HepG2 (cell line): Measurements from ENCODE around the gene AP2S1. TPM values are rescaled to one million over a fixed set of nuclear protein-coding genes. Genes with fewer than 3 reads are reported as not detected.
A peak's percentile ranks its signal among the peaks of the same experiment; 100 is the strongest.

Experiments used
- ATAC-seq: fragments of 200-7000 bp; cut with Tn5 transposase; 3 replicates; pipeline ENCODE4 v1.9.1; 2020; ENCODE audit warnings: mild to moderate bottlenecking, moderate library complexity
- BruUV-seq: library from RNA; stranded (reverse); fragments of 400-500 nt; replicated peaks from 2 replicates; lab custom pipeline; 2021; lab: Mats Ljungman, UMichigan
- CTCF ChIA-PET: fragments of 300-600 bp; formaldehyde crosslinking; extraction: SDS; loops from one replicate; lab custom pipeline; 2021; ENCODE audit warnings: low total read pairs, inconsistent platforms, low intra/inter-chr PET ratio; lab: Yijun Ruan, JAX
- POLR2A ChIA-PET: fragments of 350-600 bp; sonication (Branson Sonifier 250); formaldehyde crosslinking; loops from one replicate; lab custom pipeline; 2020; ENCODE audit warnings: antibody characterized with exemption, inconsistent platforms; lab: Yijun Ruan, JAX
- DNase-seq: peaks from one replicate; pipeline ENCODE4 v3.0.0-alpha.2; 2015; ENCODE audit warnings: low spot score
- FAIRE-seq: peaks from 3 replicates; lab custom pipeline; 2011; peaks lifted over from hg19 to GRCh38; lab: Jason Lieb, UNC
- H2AFZ ChIP-seq: one replicate; pipeline ENCODE4 v1.6.1; 2011; ENCODE audit warnings: low read length, inconsistent platforms
- H3K27ac ChIP-seq: fragments of 300-600 bp; 3 replicates; pipeline ENCODE4 v1.8.0; 2011; ENCODE audit warnings: mixed run types, mild to moderate bottlenecking, mixed read lengths, low read length, inconsistent platforms; ENCODE audit not compliant: insufficient read depth; ENCODE audit errors: extremely low read length
- H3K27me3 ChIP-seq, 2 experiments: fragments of 200-600 bp in 1 of 2; 2 replicates in 1 of 2; 3 replicates in 1 of 2; pipeline versions ENCODE4 v1.6.0 to v1.8.0; 2011; ENCODE audit warnings: low read length in 2 of 2, mild to moderate bottlenecking in 2 of 2, moderate library complexity in 2 of 2, inconsistent platforms in 1 of 2; ENCODE audit not compliant: insufficient read depth in 2 of 2, control insufficient read depth in 1 of 2
- H3K36me3 ChIP-seq, 2 experiments: fragments of 200-600 bp in 1 of 2; replicated peaks in 1 of 2; 2 replicates in 1 of 2; 3 replicates in 1 of 2; pipeline versions ENCODE4 v1.5.1 to v1.8.0; 2011; ENCODE audit warnings: low read length in 2 of 2, inconsistent platforms in 1 of 2; ENCODE audit not compliant: insufficient read depth in 2 of 2, control insufficient read depth in 1 of 2
- H3K4me1 ChIP-seq: 2 replicates; pipeline ENCODE4 v1.5.1; 2012; ENCODE audit warnings: low read length, inconsistent platforms; ENCODE audit not compliant: insufficient read depth
- H3K4me2 ChIP-seq: 2 replicates; pipeline ENCODE4 v1.6.0; 2011; ENCODE audit warnings: low read depth, low read length, inconsistent platforms
- H3K4me3 ChIP-seq, 3 experiments: fragments of 200-600 bp in 1 of 3; sonication (generic), shearing (Covaris generic) in 1 of 3; replicated peaks in 1 of 3; 2 replicates each; pipeline ENCODE4 v1.5.1; 2011 to 2016; ENCODE audit warnings: low read length in 3 of 3, inconsistent platforms in 2 of 3, low read depth in 2 of 3, mild to moderate bottlenecking in 2 of 3, control low read depth in 1 of 3, mixed read lengths in 1 of 3; ENCODE audit not compliant: insufficient read depth in 1 of 3
- H3K79me2 ChIP-seq: one replicate; pipeline ENCODE4 v1.6.1; 2011; ENCODE audit warnings: low read length, inconsistent platforms; ENCODE audit not compliant: insufficient read depth
- H3K9ac ChIP-seq: 2 replicates; pipeline ENCODE4 v1.6.0; 2011; ENCODE audit warnings: mild to moderate bottlenecking, low read depth, low read length, inconsistent platforms; ENCODE audit not compliant: insufficient read depth
- H3K9me3 ChIP-seq: 2 replicates; pipeline ENCODE4 v1.5.1; 2012; ENCODE audit warnings: mild to moderate bottlenecking, low read length
- H4K20me1 ChIP-seq: 2 replicates; pipeline ENCODE4 v1.6.0; 2011; ENCODE audit warnings: inconsistent platforms, mild to moderate bottlenecking, low read length, moderate library complexity; ENCODE audit not compliant: insufficient read depth
- ATF7 ChIP-seq, 2 experiments: fragments of 450-650 bp in 1 of 2; sonication (generic) in 1 of 2; formaldehyde crosslinking in 1 of 2; IDR thresholded peaks; 2 replicates each; pipeline versions ENCODE4 v1.4.0 to v1.6.1; 2016 to 2020; ENCODE audit warnings: antibody characterized with exemption in 1 of 2, mild to moderate bottlenecking in 1 of 2, missing genetic modification reagents in 1 of 2
- DMAP1 ChIP-seq: IDR thresholded peaks from 2 replicates; pipeline ENCODE4 v1.6.1; 2016
- ETV5 ChIP-seq: IDR thresholded peaks from 2 replicates; pipeline ENCODE4 v1.6.1; 2018; ENCODE audit warnings: missing biosample characterization, missing genetic modification reagents, inconsistent platforms, borderline replicate concordance
- KAT7 ChIP-seq: IDR thresholded peaks from 2 replicates; pipeline ENCODE4 v1.6.1; 2018; ENCODE audit warnings: borderline replicate concordance, missing compliant biosample characterization
- PCBP1 ChIP-seq: fragments of 200-400 bp; formaldehyde crosslinking; IDR thresholded peaks from 2 replicates; pipeline ENCODE4 v1.6.1; 2017; ENCODE audit warnings: mild to moderate bottlenecking, low read depth, low read length, borderline replicate concordance
- PPARG ChIP-seq: conservative IDR thresholded peaks from 2 replicates; pipeline ENCODE4 v1.6.1; 2016; ENCODE audit warnings: missing biosample characterization, missing genetic modification reagents
- SIX4 ChIP-seq: sonication (generic); formaldehyde crosslinking; IDR thresholded peaks from 2 replicates; pipeline ENCODE4 v1.4.0; 2020; ENCODE audit warnings: missing genetic modification reagents
- SNAI1 ChIP-seq: sonication (generic); formaldehyde crosslinking; IDR thresholded peaks from 2 replicates; pipeline ENCODE4 v1.5.0; 2020; ENCODE audit warnings: mild to moderate bottlenecking, missing genetic modification reagents, borderline replicate concordance
- TCF7 ChIP-seq: sonication (generic); IDR thresholded peaks from 2 replicates; pipeline ENCODE4 v1.6.1; 2016; ENCODE audit warnings: antibody characterized with exemption, low read depth
- ZFP36L2 ChIP-seq: sonication (generic); formaldehyde crosslinking; IDR thresholded peaks from 2 replicates; pipeline ENCODE4 v1.4.0; 2020; ENCODE audit warnings: missing genetic modification reagents
- ZNF234 ChIP-seq: sonication (generic); formaldehyde crosslinking; conservative IDR thresholded peaks from 2 replicates; pipeline ENCODE4 v1.5.1; 2020; ENCODE audit warnings: mild to moderate bottlenecking, missing genetic modification reagents
- ZNF235 ChIP-seq: sonication (generic); formaldehyde crosslinking; IDR thresholded peaks from 2 replicates; pipeline ENCODE4 v1.8.1; 2023; ENCODE audit warnings: mild to moderate bottlenecking, missing genetic modification reagents, borderline replicate concordance
- ZNF33B ChIP-seq: sonication (generic); formaldehyde crosslinking; IDR thresholded peaks from 2 replicates; pipeline ENCODE4 v1.5.1; 2020; ENCODE audit warnings: mild to moderate bottlenecking, missing genetic modification reagents
- ZNF550 ChIP-seq: sonication (generic); formaldehyde crosslinking; IDR thresholded peaks from 2 replicates; pipeline ENCODE4 v1.4.0; 2020; ENCODE audit warnings: mild to moderate bottlenecking, missing genetic modification reagents, borderline replicate concordance
- ZNF577 ChIP-seq: sonication (generic); formaldehyde crosslinking; IDR thresholded peaks from 2 replicates; pipeline ENCODE4 v1.4.0; 2020; ENCODE audit warnings: mild to moderate bottlenecking, low read depth, missing genetic modification reagents, borderline replicate concordance
- ZNF816 ChIP-seq: sonication (generic); formaldehyde crosslinking; IDR thresholded peaks from 2 replicates; pipeline ENCODE4 v1.8.0; 2022; ENCODE audit warnings: missing genetic modification reagents, mild to moderate bottlenecking, borderline replicate concordance
- WGBS: methylation state at CpG from one replicate; pipeline ENCODE4 v1.1.6; 2017; ENCODE audit warnings: low lambda C conversion rate; 5-methylcytosine and 5-hydroxymethylcytosine counted together
- in situ Hi-C: cut with HindIII; loops from 2 replicates; pipeline ENCODE4 v1.10.0; 2017; ENCODE audit warnings: low pct_unique_long_range_greater_than_20kb; ENCODE audit not compliant: extremely low pct_ligation_motif_present
- intact Hi-C: fragments of 100-400 bp; cut with micrococcal nuclease; formaldehyde crosslinking; loops from one replicate; pipeline ENCODE4 v1.10.0; 2022; ENCODE audit not compliant: unreplicated experiment
- polyA plus RNA-seq, 8 experiments: library from polyadenylated mRNA; depleted of rRNA in 3 of 8; stranded (reverse) in 7 of 8; unstranded in 1 of 8; fragments of >200 nt; fragmentation: Illumina TruSeq in 4 of 8; extraction: Trizol in 4 of 8; gene quantifications; 2 replicates each; pipeline versions ENCODE4 v1.2.1 to v1.2.3, GENCODE V29; 2011 to 2016; ENCODE audit warnings: low read depth in 4 of 8, missing spikeins in 1 of 8, mixed read lengths in 1 of 8; ENCODE audit not compliant: insufficient read depth in 1 of 8
- total RNA-seq, 5 experiments: library from RNA; depleted of rRNA; stranded (reverse); fragments of >200 nt; fragmentation: Illumina TruSeq; extraction: Trizol; gene quantifications; 2 replicates each; pipeline ENCODE4 v1.2.3, GENCODE V29; 2016; ENCODE audit warnings: low read depth in 1 of 5
- TF ChIP-seq, protein P1 (sequence below): sonication (generic); formaldehyde crosslinking; conservative IDR thresholded peaks from 2 replicates; pipeline ENCODE4 v1.4.0; 2020; ENCODE audit warnings: missing genetic modification reagents
- TF ChIP-seq, protein P2 (sequence below): sonication (generic); formaldehyde crosslinking; IDR thresholded peaks from 2 replicates; pipeline ENCODE4 v1.4.0; 2020; ENCODE audit warnings: missing genetic modification reagents
- TF ChIP-seq, protein P3 (sequence below): IDR thresholded peaks from 2 replicates; pipeline ENCODE4 v1.6.1; 2016; ENCODE audit warnings: missing biosample characterization, missing genetic modification reagents, low read depth
- TF ChIP-seq, protein P4 (sequence below): sonication (generic); formaldehyde crosslinking; IDR thresholded peaks from 2 replicates; pipeline ENCODE4 v1.9.0; 2021; ENCODE audit warnings: missing genetic modification reagents, mild to moderate bottlenecking, borderline replicate concordance

Gene AP2S1
- total and polyA plus RNA-seq, 2 of the 13 experiments (the other 11 are each of a cell fraction or from before 2014, with no cell fraction given), result 45.2 to 86.1 TPM

DNA sequence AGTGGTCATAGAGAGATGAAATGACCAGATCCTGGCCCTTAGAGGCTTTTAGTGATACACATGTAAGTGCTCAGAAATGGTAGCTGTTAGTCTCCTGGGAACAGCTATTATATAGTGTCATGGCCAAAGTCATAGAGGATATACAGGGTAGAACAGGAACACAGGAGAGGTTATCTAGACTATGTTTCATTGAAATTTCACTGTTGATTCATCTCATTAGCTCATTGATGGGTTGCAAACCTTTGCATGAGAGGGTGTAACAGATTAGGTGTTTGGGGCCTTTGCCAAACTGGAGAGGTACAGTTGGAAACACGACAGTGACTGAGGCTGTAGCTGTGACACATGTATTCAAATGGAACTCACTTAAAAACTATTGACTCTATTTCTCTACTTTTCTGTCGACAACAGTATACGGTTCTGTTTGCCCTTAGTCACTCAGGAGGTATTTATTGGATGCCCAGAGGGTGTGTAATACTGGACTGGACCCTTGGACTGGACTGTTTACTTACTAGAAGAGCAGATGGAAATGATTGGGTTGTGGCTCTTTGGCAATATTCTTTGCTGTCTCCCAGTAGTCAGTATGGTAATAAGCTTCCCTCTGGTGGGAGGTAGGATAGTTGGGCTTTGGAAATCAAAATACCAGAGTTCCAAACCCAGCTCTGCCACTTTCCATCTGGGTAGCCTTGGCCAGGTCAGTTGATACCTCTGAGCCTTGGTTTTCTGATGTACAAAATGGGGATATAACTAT lies 40.0 kb upstream of the AP2S1 start:
- Histone ChIP-seq H4K20me1 (no peaks in the 10 kb centered on the region), H3K79me2 (peaks cover 83% of the 10 kb centered on the region), H3K9me3 (no peaks in the 10 kb centered on the region), H3K27ac (peak overlapping the region; percentile 85), H3K4me2 (peak overlapping the region; percentile 69), H2AFZ (no peak overlapping the region), H3K4me1 (peaks cover 84% of the 10 kb centered on the region), H3K9ac (peak overlapping the region; percentile 49), H3K4me3 (peak overlapping the region in 2 of 3 experiments; percentile 8 to 42; a peak in 1 of 6 replicates), H3K36me3 (peaks cover 0 to 9% of the 10 kb centered on the region in 2 experiments; a peak in 1 of 5 replicates), H3K27me3 (no peaks in the 10 kb centered on the region)
- FAIRE-seq, result peak; percentile 81
- ATAC-seq, result peak; percentile 97
- TSS peak; percentile 81 for BruUV-seq
- intact Hi-C loops (loop anchor here (2.0 to 5.0 kb wide), 2 partner anchors 34 to 37 kb away; no protein-coding TSS in a partner anchor), in situ Hi-C loops (no loop called here)
- ChIA-PET CTCF (no interaction called here), POLR2A (interaction anchor here (0.6 to 2.7 kb wide), 19 partner anchors 10 to 223 kb away, joined by 3 to 25 read pairs (median 4); partner anchors contain the start of genes AP2S1, ARHGAP35 and ZC3H4)
- DNase-seq, result peak; percentile 99
- WGBS, result 0% methylated on average over 3 of the region's 3 CpGs
- no peak for TF ChIP-seq ZFP36L2
- TF ChIP-seq, protein P1, sequence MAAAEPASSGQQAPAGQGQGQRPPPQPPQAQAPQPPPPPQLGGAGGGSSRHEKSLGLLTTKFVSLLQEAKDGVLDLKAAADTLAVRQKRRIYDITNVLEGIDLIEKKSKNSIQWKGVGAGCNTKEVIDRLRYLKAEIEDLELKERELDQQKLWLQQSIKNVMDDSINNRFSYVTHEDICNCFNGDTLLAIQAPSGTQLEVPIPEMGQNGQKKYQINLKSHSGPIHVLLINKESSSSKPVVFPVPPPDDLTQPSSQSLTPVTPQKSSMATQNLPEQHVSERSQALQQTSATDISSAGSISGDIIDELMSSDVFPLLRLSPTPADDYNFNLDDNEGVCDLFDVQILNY (CRISPR knock-in tag), result no peak
- peak; percentile 54; the same call in 1 of the 2 replicates for TF ChIP-seq ETV5 (CRISPR knock-in tag)
- peak; percentile 62 for TF ChIP-seq ATF7 (IDR thresholded peaks at IDR 0.05)
- TF ChIP-seq ATF7 (CRISPR knock-in tag; IDR thresholded peaks at IDR 0.05), result peak; percentile 67; the same call in 1 of the 2 replicates
- no peak for TF ChIP-seq TCF7
- no peak for TF ChIP-seq DMAP1 (CRISPR knock-in tag)
- TF ChIP-seq ZNF550 (CRISPR knock-in tag), result no peak
- no peak for TF ChIP-seq ZNF234 (CRISPR knock-in tag)
- TF ChIP-seq ZNF816 (CRISPR knock-in tag), result no peak; the same call in 1 of the 2 replicates
- TF ChIP-seq PPARG (CRISPR knock-in tag), result peak; percentile 33; the same call in 1 of the 2 replicates
- peak; percentile 61; the same call in 1 of the 2 replicates for TF ChIP-seq KAT7 (CRISPR knock-in tag)
- TF ChIP-seq ZNF235 (CRISPR knock-in tag), result no peak
- TF ChIP-seq, protein P2, sequence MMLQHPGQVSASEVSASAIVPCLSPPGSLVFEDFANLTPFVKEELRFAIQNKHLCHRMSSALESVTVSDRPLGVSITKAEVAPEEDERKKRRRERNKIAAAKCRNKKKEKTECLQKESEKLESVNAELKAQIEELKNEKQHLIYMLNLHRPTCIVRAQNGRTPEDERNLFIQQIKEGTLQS (CRISPR knock-in tag), result peak; percentile 85
- TF ChIP-seq, protein P3, sequence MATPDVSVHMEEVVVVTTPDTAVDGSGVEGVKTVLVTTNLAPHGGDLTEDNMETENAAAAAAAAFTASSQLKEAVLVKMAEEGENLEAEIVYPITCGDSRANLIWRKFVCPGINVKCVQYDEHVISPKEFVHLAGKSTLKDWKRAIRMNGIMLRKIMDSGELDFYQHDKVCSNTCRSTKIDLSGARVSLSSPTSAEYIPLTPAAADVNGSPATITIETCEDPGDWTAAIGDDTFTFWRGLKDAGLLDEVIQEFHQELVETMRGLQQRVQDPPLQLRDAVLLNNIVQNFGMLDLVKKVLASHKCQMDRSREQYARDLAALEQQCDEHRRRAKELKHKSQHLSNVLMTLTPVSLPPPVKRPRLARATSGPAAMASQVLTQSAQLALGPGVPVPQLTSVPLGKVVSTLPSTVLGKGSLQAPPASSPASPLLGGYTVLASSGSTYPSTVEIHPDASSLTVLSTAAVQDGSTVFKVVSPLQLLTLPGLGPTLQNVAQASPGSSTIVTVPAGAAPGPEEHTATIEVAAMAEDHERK (CRISPR knock-in tag), result no peak
- no peak for TF ChIP-seq SNAI1 (CRISPR knock-in tag)
- TF ChIP-seq ZNF577 (CRISPR knock-in tag), result no peak
- no peak for TF ChIP-seq PCBP1
- TF ChIP-seq SIX4 (CRISPR knock-in tag), result peak; percentile 67; the same call in 1 of the 2 replicates
- no peak for TF ChIP-seq ZNF33B (CRISPR knock-in tag)
- TF ChIP-seq, protein P4, sequence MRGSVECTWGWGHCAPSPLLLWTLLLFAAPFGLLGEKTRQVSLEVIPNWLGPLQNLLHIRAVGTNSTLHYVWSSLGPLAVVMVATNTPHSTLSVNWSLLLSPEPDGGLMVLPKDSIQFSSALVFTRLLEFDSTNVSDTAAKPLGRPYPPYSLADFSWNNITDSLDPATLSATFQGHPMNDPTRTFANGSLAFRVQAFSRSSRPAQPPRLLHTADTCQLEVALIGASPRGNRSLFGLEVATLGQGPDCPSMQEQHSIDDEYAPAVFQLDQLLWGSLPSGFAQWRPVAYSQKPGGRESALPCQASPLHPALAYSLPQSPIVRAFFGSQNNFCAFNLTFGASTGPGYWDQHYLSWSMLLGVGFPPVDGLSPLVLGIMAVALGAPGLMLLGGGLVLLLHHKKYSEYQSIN (CRISPR knock-in tag), result no peak
